ENCODE data around the gene U2AF2. TPM values are rescaled to one million over a fixed set of nuclear protein-coding genes. Genes with fewer than 3 reads are reported as not detected.
A peak's percentile ranks its signal among the peaks of the same experiment; 100 is the strongest.

Gene U2AF2
- polyA plus RNA-seq, 3 donors, result 5.3 to 166 (median 5.4) TPM

GRCh38 chr19:55656552-55656951 lies 1.7 kb downstream of the U2AF2 start:
- WGBS (ENCODE audit: insufficient coverage), result 82% methylated on average over 3 of the region's 7 CpGs

More at GRCh38 chr19:55656552-55656951, 1.7 kb downstream of the U2AF2 start:
- Histone ChIP-seq H4K20me1 (ENCODE audit: insufficient read depth, low read length) (peaks cover 64% of the 10 kb centered on the region), H3K4me3 (replicated peaks in 1 of 3; ENCODE audit: low read depth in 2 of 3, low read length in 3 of 3) (peak overlapping the region in 1 of 3 experiments; percentile 86), H3K27me3 (ENCODE audit: control insufficient read depth in 2 of 2, insufficient read depth in 2 of 2, low read length in 2 of 2) (no peaks in the 10 kb centered on the region), H3K9ac (ENCODE audit: insufficient read depth, low read length, poor library complexity, severe bottlenecking) (no peak overlapping the region), H3K36me3 (replicated peaks in 1 of 2; ENCODE audit: control insufficient read depth in 1 of 2, insufficient read depth in 2 of 2, low read length in 2 of 2) (peaks cover 19 to 41% of the 10 kb centered on the region in 2 donors), H3K9me3 (replicated peaks in 1 of 2; ENCODE audit: control insufficient read depth in 1 of 2, insufficient read depth in 1 of 2, low read length in 2 of 2) (no peaks in the 10 kb centered on the region), H3K4me1 (ENCODE audit: control insufficient read depth in 1 of 2, insufficient read depth in 2 of 2, low read length in 2 of 2) (peaks cover 33 to 49% of the 10 kb centered on the region in 2 donors), H2AFZ (ENCODE audit: insufficient read depth, low read depth, low read length, poor library complexity, severe bottlenecking) (no peak overlapping the region), H3K4me2 (replicated peaks; ENCODE audit: extremely low read depth, low read length, poor library complexity, severe bottlenecking) (peak overlapping the region; percentile 84), H3K27ac (ENCODE audit: low read depth in 1 of 2, low read length in 2 of 2) (peak overlapping the region in 1 of 2 donors; percentile 94), H3K79me2 (ENCODE audit: insufficient read depth, low read length) (peaks cover 66% of the 10 kb centered on the region)
- Mint-ChIP-seq H3K4me1 (peaks cover 32% of the 10 kb centered on the region), H3K9me3 (no peaks in the 10 kb centered on the region), H3K4me3 (peak overlapping the region; percentile 95 to 98), H3K27me3 (ENCODE audit: low read depth in 3 of 3) (peaks cover 0 to 3% (median 1%) of the 10 kb centered on the region in 3 donors), H3K36me3 (peaks cover 22 to 33% of the 10 kb centered on the region in 2 donors), H3K27ac (peak overlapping the region in 6 of 7 donors; percentile 13 to 98 (median 94))
- DNase-seq, result no peak
- TF ChIP-seq CTCF (IDR thresholded peaks at IDR 0.05), result no peak
- intact Hi-C loops (cut with micrococcal nuclease), result loop anchor here (2.0 to 10.0 kb wide), 2 partner anchors 14 to 1462 kb away; partner anchors contain the start of gene TSEN34 (in 1 of the 2)

Data from CD14-positive monocyte (primary cell).